Neutrophil (primary cell): Measurements from ENCODE around the gene EPHA4.

Source experiments
- H3K27ac ChIP-seq: fragments of 200-600 bp; sonication (generic); 2 replicates; pipeline ENCODE4 v1.5.1; 2016; ENCODE audit warnings: mild to moderate bottlenecking, moderate library complexity
- H3K27me3 ChIP-seq: fragments of 200-600 bp; sonication (generic); 2 replicates; pipeline ENCODE4 v1.6.0; 2016; ENCODE audit warnings: mild to moderate bottlenecking
- H3K36me3 ChIP-seq: fragments of 200-600 bp; sonication (generic); 2 replicates; pipeline ENCODE4 v1.5.1; 2017
- H3K4me1 ChIP-seq, 2 experiments: fragments of 200-600 bp in 1 of 2; sonication (generic) in 1 of 2; 1 replicate in 1 of 2; 2 replicates in 1 of 2; pipeline versions ENCODE4 v1.5.1 to v1.6.1; 2013 to 2016; ENCODE audit warnings: low read depth in 1 of 2, low read length in 1 of 2, mild to moderate bottlenecking in 1 of 2, moderate library complexity in 1 of 2; ENCODE audit not compliant: control insufficient read depth in 1 of 2, insufficient read depth in 1 of 2
- H3K4me3 ChIP-seq, 2 experiments: fragments of 200-600 bp in 1 of 2; sonication (generic) in 1 of 2; 1 replicate in 1 of 2; 2 replicates in 1 of 2; pipeline ENCODE4 v1.5.1; 2013 to 2016; ENCODE audit warnings: low read depth in 1 of 2, low read length in 1 of 2, mild to moderate bottlenecking in 1 of 2, moderate library complexity in 1 of 2
- H3K9me3 ChIP-seq: fragments of 200-600 bp; sonication (generic); 2 replicates; pipeline ENCODE4 v1.5.1; 2016
- CTCF ChIP-seq: fragments of 200-600 bp; sonication (generic); IDR thresholded peaks from 2 replicates; pipeline ENCODE4 v1.5.1; 2016; ENCODE audit warnings: antibody characterized with exemption

EPHA4 gene

GRCh38 chr2:221572219-221572820 is at the start of gene EPHA4:
EPHA4 (minus strand) TSS chr2:221572304; CDS start chr2:221572248, 56 bp downstream.
- no peaks in the 10 kb centered on the region for H3K36me3 ChIP-seq
- peak within 1 kb of the TSS; percentile 61 for H3K27ac ChIP-seq
- peaks cover 33 to 37% of the 10 kb centered on the region in 2 experiments for H3K4me1 ChIP-seq
- peak within 1 kb of the TSS; percentile 57 to 70 for H3K4me3 ChIP-seq
- H3K27me3 ChIP-seq = peaks cover 100% of the 10 kb centered on the region
- peak; percentile 28 for TF ChIP-seq CTCF
- no peaks in the 10 kb centered on the region for H3K9me3 ChIP-seq

- Histone ChIP-seq H3K4me1 (no peaks in the 10 kb centered on the region), H3K4me3 (no peak overlapping the region), H3K27ac (no peak overlapping the region), H3K9me3 (no peaks in the 10 kb centered on the region), H3K36me3 (no peaks in the 10 kb centered on the region), H3K27me3 (no peaks in the 10 kb centered on the region)
- no peak for TF ChIP-seq CTCF
Observed at GRCh38 chr2:221618007-221618406, 45.9 kb upstream of the EPHA4 start.

GRCh38 chr2:221616561-221616960 is 44.5 kb upstream of the EPHA4 start:
- Histone ChIP-seq H3K27ac (no peak overlapping the region), H3K27me3 (no peaks in the 10 kb centered on the region), H3K4me3 (no peak overlapping the region), H3K36me3 (no peaks in the 10 kb centered on the region), H3K4me1 (no peaks in the 10 kb centered on the region), H3K9me3 (no peaks in the 10 kb centered on the region)
- no peak for TF ChIP-seq CTCF

- no peak overlapping the region for H3K4me3 ChIP-seq
Observed at GRCh38 chr2:221614274-221614673, 42.2 kb upstream of the EPHA4 start.

GRCh38 chr2:221612800-221613199 is 40.7 kb upstream of the EPHA4 start:
- no peaks in the 10 kb centered on the region for H3K4me1 ChIP-seq
- H3K36me3 ChIP-seq = no peaks in the 10 kb centered on the region
- no peak overlapping the region for H3K4me3 ChIP-seq
- H3K9me3 ChIP-seq = no peaks in the 10 kb centered on the region
- no peak for TF ChIP-seq CTCF
- no peak overlapping the region for H3K27ac ChIP-seq
- no peaks in the 10 kb centered on the region for H3K27me3 ChIP-seq

More at GRCh38 chr2:221614274-221614673, 42.2 kb upstream of the EPHA4 start:
- Histone ChIP-seq H3K27ac (no peak overlapping the region), H3K36me3 (no peaks in the 10 kb centered on the region), H3K27me3 (no peaks in the 10 kb centered on the region), H3K4me1 (no peaks in the 10 kb centered on the region), H3K9me3 (no peaks in the 10 kb centered on the region)
- no peak for TF ChIP-seq CTCF
